ENCODE data around the gene TAS2R43. TPM values are rescaled to one million over a fixed set of nuclear protein-coding genes. Genes with fewer than 3 reads are reported as not detected.

The TAS2R43 gene
- polyA plus RNA-seq, 1 of the 3 experiments (the other 2 are of a cell fraction) = not detected

DNA sequence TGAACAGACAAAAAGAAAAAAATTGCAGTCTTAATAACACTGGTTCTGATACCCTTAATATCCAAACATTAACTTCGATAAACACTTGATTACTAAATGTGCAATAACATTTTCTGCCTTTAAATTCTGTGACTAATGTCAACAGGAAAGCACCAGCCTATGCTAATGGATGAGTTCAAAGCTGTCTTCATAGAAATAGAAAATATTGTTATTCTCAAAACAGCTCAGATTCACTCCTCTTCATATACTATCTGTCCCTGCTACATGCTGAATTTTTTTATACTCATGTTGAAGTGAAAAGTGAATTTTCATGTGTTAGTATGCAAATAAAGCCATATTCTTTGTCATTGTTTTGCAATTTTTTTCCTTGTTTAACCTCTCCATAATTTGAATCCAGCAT is 13.9 kb downstream of the TAS2R43 start:
- Histone ChIP-seq H3K79me2 (ENCODE audit: insufficient read depth) (no peaks in the 10 kb centered on the region), H3F3A (replicated peaks; ENCODE audit: insufficient read depth) (no peaks in the 10 kb centered on the region), H3K27me3 (ENCODE audit: insufficient read depth) (no peaks in the 10 kb centered on the region), H3K27ac (ENCODE audit: low read depth in 2 of 2, low read length in 1 of 2) (no peak overlapping the region), H3K9ac (no peak overlapping the region), H3K9me2 (no peaks in the 10 kb centered on the region), H3K4me3 (ENCODE audit: low read depth in 2 of 2, low read length in 1 of 2) (no peak overlapping the region), H2AFZ (ENCODE audit: low read depth) (no peak overlapping the region), H4K20me1 (ENCODE audit: insufficient read depth) (no peaks in the 10 kb centered on the region), H3K9me3 (no peaks in the 10 kb centered on the region), H3K4me2 (no peak overlapping the region), H3K36me3 (replicated peaks in 1 of 2; ENCODE audit: control insufficient read depth in 1 of 2, insufficient read depth in 2 of 2, low read length in 1 of 2) (no peaks in the 10 kb centered on the region), H3K4me1 (ENCODE audit: control insufficient read depth in 1 of 2, insufficient read depth in 2 of 2, low read depth in 1 of 2, low read length in 1 of 2) (no peaks in the 10 kb centered on the region)
- POLR2A ChIA-PET = no interaction called here
- DNase-seq = no peak
- TF ChIP-seq RXRA (IDR thresholded peaks at IDR 0.05; ENCODE audit: borderline replicate concordance, low read depth) (no peak), EP300 (IDR thresholded peaks at IDR 0.05; ENCODE audit: borderline replicate concordance in 1 of 2, low read depth in 1 of 2, low read length in 1 of 2) (no peak), RCOR1 (IDR thresholded peaks at IDR 0.05; ENCODE audit: low read length) (no peak), FOXM1 (IDR thresholded peaks at IDR 0.05; ENCODE audit: low read depth) (no peak), TAF1 (IDR thresholded peaks at IDR 0.05; ENCODE audit: borderline replicate concordance, low read depth, low read length) (no peak), USF2 (IDR thresholded peaks at IDR 0.05; ENCODE audit: borderline replicate concordance, low read depth, low read length) (no peak), CTCF (IDR thresholded peaks at IDR 0.05) (no peak), SIN3A (IDR thresholded peaks at IDR 0.05; ENCODE audit: borderline replicate concordance, low read depth, low read length) (no peak), GABPA (IDR thresholded peaks at IDR 0.05; ENCODE audit: low read depth) (no peak), RFX5 (IDR thresholded peaks at IDR 0.05; ENCODE audit: low read length) (no peak), IRF3 (IDR thresholded peaks at IDR 0.05; ENCODE audit: low read depth, low read length) (no peak), FOSL2 (IDR thresholded peaks at IDR 0.05; ENCODE audit: borderline replicate concordance, low read depth) (no peak), NFIC (IDR thresholded peaks at IDR 0.05; ENCODE audit: borderline replicate concordance) (no peak), SMC3 (IDR thresholded peaks at IDR 0.05; ENCODE audit: low read depth, low read length) (no peak), FOXJ3 (CRISPR knock-in tag; IDR thresholded peaks at IDR 0.05) (no peak)
- TF ChIP-seq, protein P1, sequence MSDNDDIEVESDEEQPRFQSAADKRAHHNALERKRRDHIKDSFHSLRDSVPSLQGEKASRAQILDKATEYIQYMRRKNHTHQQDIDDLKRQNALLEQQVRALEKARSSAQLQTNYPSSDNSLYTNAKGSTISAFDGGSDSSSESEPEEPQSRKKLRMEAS (IDR thresholded peaks at IDR 0.05; ENCODE audit: low read depth) = no peak
- TF ChIP-seq, protein P2, sequence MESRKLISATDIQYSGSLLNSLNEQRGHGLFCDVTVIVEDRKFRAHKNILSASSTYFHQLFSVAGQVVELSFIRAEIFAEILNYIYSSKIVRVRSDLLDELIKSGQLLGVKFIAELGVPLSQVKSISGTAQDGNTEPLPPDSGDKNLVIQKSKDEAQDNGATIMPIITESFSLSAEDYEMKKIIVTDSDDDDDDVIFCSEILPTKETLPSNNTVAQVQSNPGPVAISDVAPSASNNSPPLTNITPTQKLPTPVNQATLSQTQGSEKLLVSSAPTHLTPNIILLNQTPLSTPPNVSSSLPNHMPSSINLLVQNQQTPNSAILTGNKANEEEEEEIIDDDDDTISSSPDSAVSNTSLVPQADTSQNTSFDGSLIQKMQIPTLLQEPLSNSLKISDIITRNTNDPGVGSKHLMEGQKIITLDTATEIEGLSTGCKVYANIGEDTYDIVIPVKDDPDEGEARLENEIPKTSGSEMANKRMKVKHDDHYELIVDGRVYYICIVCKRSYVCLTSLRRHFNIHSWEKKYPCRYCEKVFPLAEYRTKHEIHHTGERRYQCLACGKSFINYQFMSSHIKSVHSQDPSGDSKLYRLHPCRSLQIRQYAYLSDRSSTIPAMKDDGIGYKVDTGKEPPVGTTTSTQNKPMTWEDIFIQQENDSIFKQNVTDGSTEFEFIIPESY (IDR thresholded peaks at IDR 0.05; ENCODE audit: borderline replicate concordance, low read depth) = no peak
- CTCF ChIA-PET = no interaction called here
- WGBS (ENCODE audit: low lambda C conversion rate) = 100% methylated on average over 1 of the region's 1 CpG

Data from SK-N-SH (cell line).